Neural cell (in vitro differentiated cells): ENCODE data around the gene RAF1. TPM values are rescaled to one million over a fixed set of nuclear protein-coding genes. Genes with fewer than 3 reads are reported as not detected.
A peak's percentile ranks its signal among the peaks of the same experiment; 100 is the strongest.

Experiments
- H2AFZ ChIP-seq: fragments of 200-600, 300-800 bp; sonication (generic), shearing (Covaris generic); 2 replicates; pipeline ENCODE4 v1.6.0; 2014; ENCODE audit warnings: low read depth, mild to moderate bottlenecking, antibody characterized with exemption, low read length, moderate library complexity
- H3F3A ChIP-seq: fragments of 200-600 bp; shearing (Covaris generic); 2 replicates; pipeline ENCODE4 v1.6.1; 2016; ENCODE audit warnings: mild to moderate bottlenecking, moderate library complexity, mixed read lengths, antibody characterized with exemption, low read length; ENCODE audit not compliant: insufficient read depth, poor library complexity, severe bottlenecking
- H3K27ac ChIP-seq: fragments of 200-600, 300-800 bp; sonication (generic), shearing (Covaris generic); 2 replicates; pipeline ENCODE4 v1.5.1; 2014; ENCODE audit warnings: mild to moderate bottlenecking, low read length, moderate library complexity
- H3K27me3 ChIP-seq: fragments of 300-800, 200-600 bp; sonication (generic), shearing (Covaris generic); 2 replicates; pipeline ENCODE4 v1.6.0; 2014; ENCODE audit warnings: mild to moderate bottlenecking, low read depth, low read length, moderate library complexity; ENCODE audit not compliant: insufficient read depth
- H3K36me3 ChIP-seq: fragments of 300-800, 200-600 bp; sonication (generic), shearing (Covaris generic); 2 replicates; pipeline ENCODE4 v1.5.1; 2014; ENCODE audit warnings: mild to moderate bottlenecking, antibody characterized with exemption, low read length, moderate library complexity; ENCODE audit not compliant: insufficient read depth
- H3K4me2 ChIP-seq: fragments of 300-800, 200-600 bp; sonication (generic), shearing (Covaris generic); 2 replicates; pipeline ENCODE4 v1.6.0; 2014; ENCODE audit warnings: mild to moderate bottlenecking, low read length
- H3K4me3 ChIP-seq: fragments of 300-800, 200-600 bp; sonication (generic), shearing (Covaris generic); 2 replicates; pipeline ENCODE4 v1.5.1; 2014; ENCODE audit warnings: mild to moderate bottlenecking, low read length, moderate library complexity
- H3K79me2 ChIP-seq: fragments of 200-600 bp; shearing (Covaris generic); replicated peaks from 2 replicates; pipeline ENCODE4 v1.6.0; 2014; ENCODE audit warnings: mild to moderate bottlenecking, low read length, moderate library complexity; ENCODE audit not compliant: insufficient read depth
- H3K9ac ChIP-seq: fragments of 300-800, 200-600 bp; sonication (generic), shearing (Covaris generic); 2 replicates; pipeline ENCODE4 v1.6.1; 2016; ENCODE audit warnings: mild to moderate bottlenecking, low read length, mixed read lengths
- H3K9me2 ChIP-seq: fragments of 200-600 bp; shearing (Covaris generic); 2 replicates; pipeline ENCODE4 v1.6.1; 2016; ENCODE audit warnings: mild to moderate bottlenecking, low read length, mixed read lengths; ENCODE audit not compliant: insufficient read depth
- H3K9me3 ChIP-seq: fragments of 200-600, 300-800 bp; sonication (generic), shearing (Covaris generic); 2 replicates; pipeline ENCODE4 v1.6.1; 2016; ENCODE audit warnings: mild to moderate bottlenecking, mixed run types, low read length, moderate library complexity, mixed read lengths
- H4K20me1 ChIP-seq: fragments of 200-600 bp; shearing (Covaris generic); 2 replicates; pipeline ENCODE4 v1.6.1; 2016; ENCODE audit warnings: mild to moderate bottlenecking, mixed run types; ENCODE audit not compliant: insufficient read depth
- EP300 ChIP-seq: fragments of 450-650 bp; conservative IDR thresholded peaks from 2 replicates; pipeline ENCODE4 v1.6.1; 2014; ENCODE audit warnings: antibody characterized with exemption, mild to moderate bottlenecking, moderate library complexity; ENCODE audit not compliant: poor library complexity, severe bottlenecking
- EZH2 ChIP-seq: fragments of 200-600, 300-800 bp; shearing (Covaris generic), sonication (generic); IDR thresholded peaks from 2 replicates; pipeline ENCODE4 v1.6.1; 2014; ENCODE audit warnings: antibody characterized with exemption, low read length, borderline replicate concordance, mild to moderate bottlenecking; ENCODE audit not compliant: insufficient read depth, poor library complexity, severe bottlenecking
- MXI1 ChIP-seq: fragments of 450-650 bp; conservative IDR thresholded peaks from 2 replicates; pipeline ENCODE4 v1.6.1; 2014; ENCODE audit warnings: antibody characterized with exemption, mild to moderate bottlenecking; ENCODE audit not compliant: poor library complexity, severe bottlenecking
- POLR2AphosphoS5 ChIP-seq: IDR thresholded peaks from 2 replicates; pipeline ENCODE4 v1.6.1; 2012
- RAD21 ChIP-seq: fragments of 450-650 bp; conservative IDR thresholded peaks from 2 replicates; pipeline ENCODE4 v1.6.1; 2014; ENCODE audit warnings: antibody characterized with exemption, mild to moderate bottlenecking, moderate library complexity
- SMC3 ChIP-seq: fragments of 450-650 bp; conservative IDR thresholded peaks from 2 replicates; pipeline ENCODE4 v1.6.1; 2014; ENCODE audit warnings: antibody characterized with exemption, mild to moderate bottlenecking, moderate library complexity; ENCODE audit not compliant: poor library complexity
- TAF1 ChIP-seq: IDR thresholded peaks from 2 replicates; pipeline ENCODE4 v1.6.1; 2012; ENCODE audit warnings: low read depth
- polyA plus RNA-seq: library from polyadenylated mRNA; depleted of rRNA; stranded (reverse); fragments of >200 nt; gene quantifications from 2 replicates; pipeline ENCODE4 v1.2.3, GENCODE V29; 2014
- TF ChIP-seq, protein P1 (sequence below): IDR thresholded peaks from 2 replicates; pipeline ENCODE4 v1.6.1; 2012; ENCODE audit warnings: borderline replicate concordance
- TF ChIP-seq, protein P2 (sequence below): fragments of 450-650 bp; IDR thresholded peaks from 2 replicates; pipeline ENCODE4 v1.5.1; 2014; ENCODE audit warnings: antibody characterized with exemption, mild to moderate bottlenecking, moderate library complexity; ENCODE audit not compliant: poor library complexity, severe bottlenecking

Gene RAF1
- polyA plus RNA-seq, 1 donor from 2014 or later: 215 TPM

- H2AFZ ChIP-seq: peak overlapping the region; percentile 85
- peaks cover 7% of the 10 kb centered on the region for H4K20me1 ChIP-seq
- H3K27me3 ChIP-seq: no peaks in the 10 kb centered on the region
- peak overlapping the region; percentile 99 for H3K27ac ChIP-seq
- H3F3A ChIP-seq: no peaks in the 10 kb centered on the region
- H3K4me2 ChIP-seq: peak overlapping the region; percentile 99
- H3K36me3 ChIP-seq: no peaks in the 10 kb centered on the region
- H3K9me2 ChIP-seq: no peaks in the 10 kb centered on the region
- H3K9ac ChIP-seq: peak overlapping the region; percentile 100
- TF ChIP-seq TAF1 (no peak), MXI1 (no peak), EP300 (no peak), RAD21 (no peak), EZH2 (no peak), SMC3 (no peak), POLR2AphosphoS5 (no peak)
- TF ChIP-seq, protein P1, sequence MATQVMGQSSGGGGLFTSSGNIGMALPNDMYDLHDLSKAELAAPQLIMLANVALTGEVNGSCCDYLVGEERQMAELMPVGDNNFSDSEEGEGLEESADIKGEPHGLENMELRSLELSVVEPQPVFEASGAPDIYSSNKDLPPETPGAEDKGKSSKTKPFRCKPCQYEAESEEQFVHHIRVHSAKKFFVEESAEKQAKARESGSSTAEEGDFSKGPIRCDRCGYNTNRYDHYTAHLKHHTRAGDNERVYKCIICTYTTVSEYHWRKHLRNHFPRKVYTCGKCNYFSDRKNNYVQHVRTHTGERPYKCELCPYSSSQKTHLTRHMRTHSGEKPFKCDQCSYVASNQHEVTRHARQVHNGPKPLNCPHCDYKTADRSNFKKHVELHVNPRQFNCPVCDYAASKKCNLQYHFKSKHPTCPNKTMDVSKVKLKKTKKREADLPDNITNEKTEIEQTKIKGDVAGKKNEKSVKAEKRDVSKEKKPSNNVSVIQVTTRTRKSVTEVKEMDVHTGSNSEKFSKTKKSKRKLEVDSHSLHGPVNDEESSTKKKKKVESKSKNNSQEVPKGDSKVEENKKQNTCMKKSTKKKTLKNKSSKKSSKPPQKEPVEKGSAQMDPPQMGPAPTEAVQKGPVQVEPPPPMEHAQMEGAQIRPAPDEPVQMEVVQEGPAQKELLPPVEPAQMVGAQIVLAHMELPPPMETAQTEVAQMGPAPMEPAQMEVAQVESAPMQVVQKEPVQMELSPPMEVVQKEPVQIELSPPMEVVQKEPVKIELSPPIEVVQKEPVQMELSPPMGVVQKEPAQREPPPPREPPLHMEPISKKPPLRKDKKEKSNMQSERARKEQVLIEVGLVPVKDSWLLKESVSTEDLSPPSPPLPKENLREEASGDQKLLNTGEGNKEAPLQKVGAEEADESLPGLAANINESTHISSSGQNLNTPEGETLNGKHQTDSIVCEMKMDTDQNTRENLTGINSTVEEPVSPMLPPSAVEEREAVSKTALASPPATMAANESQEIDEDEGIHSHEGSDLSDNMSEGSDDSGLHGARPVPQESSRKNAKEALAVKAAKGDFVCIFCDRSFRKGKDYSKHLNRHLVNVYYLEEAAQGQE: no peak
- TF ChIP-seq, protein P2, sequence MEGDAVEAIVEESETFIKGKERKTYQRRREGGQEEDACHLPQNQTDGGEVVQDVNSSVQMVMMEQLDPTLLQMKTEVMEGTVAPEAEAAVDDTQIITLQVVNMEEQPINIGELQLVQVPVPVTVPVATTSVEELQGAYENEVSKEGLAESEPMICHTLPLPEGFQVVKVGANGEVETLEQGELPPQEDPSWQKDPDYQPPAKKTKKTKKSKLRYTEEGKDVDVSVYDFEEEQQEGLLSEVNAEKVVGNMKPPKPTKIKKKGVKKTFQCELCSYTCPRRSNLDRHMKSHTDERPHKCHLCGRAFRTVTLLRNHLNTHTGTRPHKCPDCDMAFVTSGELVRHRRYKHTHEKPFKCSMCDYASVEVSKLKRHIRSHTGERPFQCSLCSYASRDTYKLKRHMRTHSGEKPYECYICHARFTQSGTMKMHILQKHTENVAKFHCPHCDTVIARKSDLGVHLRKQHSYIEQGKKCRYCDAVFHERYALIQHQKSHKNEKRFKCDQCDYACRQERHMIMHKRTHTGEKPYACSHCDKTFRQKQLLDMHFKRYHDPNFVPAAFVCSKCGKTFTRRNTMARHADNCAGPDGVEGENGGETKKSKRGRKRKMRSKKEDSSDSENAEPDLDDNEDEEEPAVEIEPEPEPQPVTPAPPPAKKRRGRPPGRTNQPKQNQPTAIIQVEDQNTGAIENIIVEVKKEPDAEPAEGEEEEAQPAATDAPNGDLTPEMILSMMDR: no peak
- H3K79me2 ChIP-seq: peaks cover 53% of the 10 kb centered on the region
- H3K4me3 ChIP-seq: peak overlapping the region; percentile 100
- no peaks in the 10 kb centered on the region for H3K9me3 ChIP-seq
Measured at GRCh38 chr3:12663401-12663935, 449 bp downstream of the RAF1 start.

- Histone ChIP-seq H4K20me1 (peaks cover 7% of the 10 kb centered on the region), H2AFZ (peak overlapping the region; percentile 85)
Measured at GRCh38 chr3:12662593-12663400, 1.1 kb downstream of the RAF1 start.

More at GRCh38 chr3:12662593-12663400, 1.1 kb downstream of the RAF1 start:
- Histone ChIP-seq H3K9ac (peak overlapping the region; percentile 100), H3K4me2 (peak overlapping the region; percentile 99), H3K27me3 (no peaks in the 10 kb centered on the region), H3K4me3 (peak overlapping the region; percentile 100), H3K27ac (peak overlapping the region; percentile 99), H3K36me3 (no peaks in the 10 kb centered on the region), H3K9me2 (no peaks in the 10 kb centered on the region), H3K9me3 (no peaks in the 10 kb centered on the region), H3K79me2 (peaks cover 60% of the 10 kb centered on the region), H3F3A (no peaks in the 10 kb centered on the region)
- TF ChIP-seq RAD21 (no peak), POLR2AphosphoS5 (peak; percentile 8), MXI1 (peak; percentile 42), SMC3 (no peak)
- TF ChIP-seq, protein P1: peak; percentile 49
